K562 (cell line): ENCODE data around the gene HOXB5. TPM values are rescaled to one million over a fixed set of nuclear protein-coding genes. Genes with fewer than 3 reads are reported as not detected.
A peak's percentile ranks its signal among the peaks of the same experiment; 100 is the strongest.

Experiments used
- BACH1 ChIP-seq: fragments of 200-800 bp; sonication (Bioruptor generic); IDR thresholded peaks from 2 replicates; pipeline ENCODE4 v1.6.1; 2016; ENCODE audit warnings: missing genetic modification characterization, missing compliant biosample characterization
- CREM ChIP-seq: IDR thresholded peaks from 2 replicates; pipeline ENCODE4 v1.6.1; 2014; ENCODE audit warnings: antibody characterized with exemption, low read depth
- EZH2 ChIP-seq: IDR thresholded peaks from 2 replicates; pipeline ENCODE4 v1.6.1; 2012; ENCODE audit warnings: low read depth, mild to moderate bottlenecking, inconsistent platforms, low read length, borderline replicate concordance
- FOSL1 ChIP-seq: fragments of 200-800 bp; sonication (Bioruptor generic); conservative IDR thresholded peaks from 2 replicates; pipeline ENCODE4 v1.6.1; 2016; ENCODE audit warnings: missing genetic modification characterization, missing compliant biosample characterization
- GATAD2B ChIP-seq: fragments of 450-650 bp; IDR thresholded peaks from 2 replicates; pipeline ENCODE4 v1.6.1; 2017; ENCODE audit warnings: mild to moderate bottlenecking, borderline replicate concordance
- HEY1 ChIP-seq: fragments of 250-450 bp; sonication (Bioruptor Pico); IDR thresholded peaks from 2 replicates; pipeline ENCODE4 v1.5.0; 2020; ENCODE audit warnings: mild to moderate bottlenecking, moderate library complexity, borderline replicate concordance
- KAT7 ChIP-seq: sonication (generic); formaldehyde crosslinking; IDR thresholded peaks from 2 replicates; pipeline ENCODE4 v1.8.0; 2022; ENCODE audit warnings: missing genetic modification reagents, mild to moderate bottlenecking, borderline replicate concordance
- MAZ ChIP-seq, 2 experiments: fragments of 450-650 bp in 1 of 2; sonication (generic) in 1 of 2; formaldehyde crosslinking; IDR thresholded peaks in 1 of 2; conservative IDR thresholded peaks in 1 of 2; 2 replicates each; pipeline versions ENCODE4 v1.4.0 to v1.5.0; 2020; ENCODE audit warnings: mild to moderate bottlenecking in 1 of 2, missing genetic modification reagents in 1 of 2
- NR2F6 ChIP-seq: fragments of 450-650 bp; formaldehyde crosslinking; IDR thresholded peaks from 2 replicates; pipeline ENCODE4 v1.4.0; 2020; ENCODE audit warnings: mild to moderate bottlenecking
- POLR2A ChIP-seq: fragments of 450-650 bp; conservative IDR thresholded peaks from 2 replicates; pipeline ENCODE4 v1.6.1; 2016
- POLR2AphosphoS2 ChIP-seq: IDR thresholded peaks from 2 replicates; pipeline ENCODE4 v1.6.1; 2012; ENCODE audit warnings: low read length, improper control_type of control experiment
- POLR2AphosphoS5 ChIP-seq: IDR thresholded peaks from 2 replicates; pipeline ENCODE4 v1.6.1; 2011; ENCODE audit warnings: mild to moderate bottlenecking, low read depth, low read length, moderate library complexity; ENCODE audit not compliant: control insufficient read depth, insufficient read depth
- PRPF4 ChIP-seq: fragments of 200-400 bp; formaldehyde crosslinking; IDR thresholded peaks from one replicate; pipeline ENCODE4 v1.6.1; 2017; ENCODE audit warnings: low read length, low read depth, mild to moderate bottlenecking; ENCODE audit not compliant: insufficient read depth, poor library complexity, severe bottlenecking
- polyA plus RNA-seq, 8 experiments: library from polyadenylated mRNA; depleted of rRNA in 4 of 8; stranded (reverse) in 5 of 8; unstranded in 3 of 8; fragments of >200 nt; fragmentation: Nextera tagmentation in 2 of 8; fragmentation: Illumina TruSeq in 1 of 8; extraction: Ambion mirVana in 2 of 8; extraction: Trizol in 1 of 8; gene quantifications; 2 replicates each; pipeline versions ENCODE4 v1.2.1 to v1.2.3, GENCODE V29; 2011 to 2014; ENCODE audit warnings: inconsistent platforms in 1 of 8, missing spikeins in 1 of 8
- total RNA-seq, 7 experiments: library from RNA; depleted of rRNA in 6 of 7; stranded (reverse); fragments of >200 nt in 6 of 7; fragmentation: Illumina TruSeq in 2 of 7; extraction: Trizol in 2 of 7; gene quantifications; 2 replicates each; pipeline versions ENCODE4 v1.2.1 to v1.2.3, GENCODE V29; 2011 to 2021; ENCODE audit warnings: low replicate concordance in 1 of 7
- TF ChIP-seq, protein P1 (sequence below): fragments of 250-450 bp; sonication (Bioruptor Pico); IDR thresholded peaks from 2 replicates; pipeline ENCODE4 v1.5.0; 2021
- TF ChIP-seq, protein P2 (sequence below): sonication (generic); formaldehyde crosslinking; IDR thresholded peaks from 2 replicates; pipeline ENCODE4 v1.8.0; 2022; ENCODE audit warnings: mild to moderate bottlenecking, missing genetic modification reagents
- TF ChIP-seq, protein P3 (sequence below): fragments of 150-350 bp; conservative IDR thresholded peaks from 2 replicates; pipeline ENCODE4 v1.6.1; 2014; ENCODE audit warnings: low read length
- TF ChIP-seq, protein P4 (sequence below): sonication (generic); formaldehyde crosslinking; IDR thresholded peaks from 2 replicates; pipeline ENCODE4 v1.8.0; 2022; ENCODE audit warnings: missing genetic modification reagents, mild to moderate bottlenecking, borderline replicate concordance

Gene HOXB5
- total and polyA plus RNA-seq, 9 of the 15 experiments (the other 6 are each of a cell fraction or from before 2014, with no cell fraction given) = 0.24 to 2.7 (median 0.65) TPM

DNA sequence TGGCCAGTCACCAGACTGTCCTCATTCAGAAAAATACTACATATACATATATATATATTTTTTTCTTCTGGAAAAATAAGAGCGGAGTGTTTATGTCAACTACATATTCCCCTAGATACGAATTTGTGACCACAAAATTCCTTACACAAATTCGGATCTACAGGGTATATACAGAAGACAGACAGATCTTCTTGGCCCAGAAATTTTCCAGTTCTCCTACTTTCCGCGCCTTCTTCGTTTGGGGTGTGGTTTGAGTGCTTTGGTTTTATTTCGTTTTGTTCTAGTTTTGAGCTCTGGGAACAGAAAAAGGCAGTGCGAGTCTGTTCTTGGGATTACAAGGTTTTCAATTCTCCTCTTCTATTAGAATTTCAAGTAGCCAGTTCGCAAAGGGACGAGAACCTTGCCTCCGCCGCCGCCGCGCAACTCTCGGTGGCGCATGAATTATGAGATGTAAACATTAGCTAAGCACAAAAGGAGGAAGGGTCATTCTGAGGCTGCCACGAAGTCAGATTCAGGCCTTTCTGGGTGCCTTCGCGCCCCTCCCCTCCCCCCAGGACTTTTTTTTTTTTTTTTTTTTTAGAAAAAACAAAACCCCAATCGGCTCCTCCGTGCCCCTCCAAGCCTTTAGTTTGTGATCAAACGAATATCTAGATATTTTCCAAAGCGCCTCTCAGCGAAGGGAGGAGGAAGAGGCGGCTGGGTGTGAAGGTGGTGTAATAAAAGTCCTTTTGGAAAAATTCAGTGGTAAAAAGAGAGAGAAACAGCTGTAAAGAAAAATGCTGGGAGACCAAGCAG, 13.6 kb downstream of the HOXB5 start (continued):
- TF ChIP-seq, protein P1, sequence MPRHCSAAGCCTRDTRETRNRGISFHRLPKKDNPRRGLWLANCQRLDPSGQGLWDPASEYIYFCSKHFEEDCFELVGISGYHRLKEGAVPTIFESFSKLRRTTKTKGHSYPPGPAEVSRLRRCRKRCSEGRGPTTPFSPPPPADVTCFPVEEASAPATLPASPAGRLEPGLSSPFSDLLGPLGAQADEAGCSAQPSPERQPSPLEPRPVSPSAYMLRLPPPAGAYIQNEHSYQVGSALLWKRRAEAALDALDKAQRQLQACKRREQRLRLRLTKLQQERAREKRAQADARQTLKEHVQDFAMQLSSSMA = no peak
- TF ChIP-seq POLR2AphosphoS5 = peak; percentile 45; the same call in 1 of the 2 replicates
- TF ChIP-seq MAZ (CRISPR knock-in tag; conservative IDR thresholded peaks at IDR 0.05 in 1 of 2, IDR thresholded peaks at IDR 0.05 in 1 of 2) = no peak
- no peak for TF ChIP-seq NR2F6 (CRISPR knock-in tag)
- TF ChIP-seq, protein P2, sequence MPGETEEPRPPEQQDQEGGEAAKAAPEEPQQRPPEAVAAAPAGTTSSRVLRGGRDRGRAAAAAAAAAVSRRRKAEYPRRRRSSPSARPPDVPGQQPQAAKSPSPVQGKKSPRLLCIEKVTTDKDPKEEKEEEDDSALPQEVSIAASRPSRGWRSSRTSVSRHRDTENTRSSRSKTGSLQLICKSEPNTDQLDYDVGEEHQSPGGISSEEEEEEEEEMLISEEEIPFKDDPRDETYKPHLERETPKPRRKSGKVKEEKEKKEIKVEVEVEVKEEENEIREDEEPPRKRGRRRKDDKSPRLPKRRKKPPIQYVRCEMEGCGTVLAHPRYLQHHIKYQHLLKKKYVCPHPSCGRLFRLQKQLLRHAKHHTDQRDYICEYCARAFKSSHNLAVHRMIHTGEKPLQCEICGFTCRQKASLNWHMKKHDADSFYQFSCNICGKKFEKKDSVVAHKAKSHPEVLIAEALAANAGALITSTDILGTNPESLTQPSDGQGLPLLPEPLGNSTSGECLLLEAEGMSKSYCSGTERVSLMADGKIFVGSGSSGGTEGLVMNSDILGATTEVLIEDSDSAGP = no peak
- no peak for TF ChIP-seq EZH2
- TF ChIP-seq, protein P3, sequence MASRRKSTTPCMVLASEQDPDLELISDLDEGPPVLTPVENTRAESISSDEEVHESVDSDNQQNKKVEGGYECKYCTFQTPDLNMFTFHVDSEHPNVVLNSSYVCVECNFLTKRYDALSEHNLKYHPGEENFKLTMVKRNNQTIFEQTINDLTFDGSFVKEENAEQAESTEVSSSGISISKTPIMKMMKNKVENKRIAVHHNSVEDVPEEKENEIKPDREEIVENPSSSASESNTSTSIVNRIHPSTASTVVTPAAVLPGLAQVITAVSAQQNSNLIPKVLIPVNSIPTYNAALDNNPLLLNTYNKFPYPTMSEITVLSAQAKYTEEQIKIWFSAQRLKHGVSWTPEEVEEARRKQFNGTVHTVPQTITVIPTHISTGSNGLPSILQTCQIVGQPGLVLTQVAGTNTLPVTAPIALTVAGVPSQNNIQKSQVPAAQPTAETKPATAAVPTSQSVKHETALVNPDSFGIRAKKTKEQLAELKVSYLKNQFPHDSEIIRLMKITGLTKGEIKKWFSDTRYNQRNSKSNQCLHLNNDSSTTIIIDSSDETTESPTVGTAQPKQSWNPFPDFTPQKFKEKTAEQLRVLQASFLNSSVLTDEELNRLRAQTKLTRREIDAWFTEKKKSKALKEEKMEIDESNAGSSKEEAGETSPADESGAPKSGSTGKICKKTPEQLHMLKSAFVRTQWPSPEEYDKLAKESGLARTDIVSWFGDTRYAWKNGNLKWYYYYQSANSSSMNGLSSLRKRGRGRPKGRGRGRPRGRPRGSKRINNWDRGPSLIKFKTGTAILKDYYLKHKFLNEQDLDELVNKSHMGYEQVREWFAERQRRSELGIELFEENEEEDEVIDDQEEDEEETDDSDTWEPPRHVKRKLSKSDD = no peak
- TF ChIP-seq POLR2AphosphoS2 = no peak
- no peak for TF ChIP-seq PRPF4
- 0 out of 2 replicates have a peak, but pooled peaks have one; percentile 17 for TF ChIP-seq BACH1 (tag)
- no peak; the same call in 1 of the 2 replicates for TF ChIP-seq KAT7 (CRISPR knock-in tag)
- TF ChIP-seq POLR2A = 0 out of 2 replicates have a peak, but pooled peaks have one; percentile 35
- TF ChIP-seq HEY1 (CRISPR knock-in tag) = no peak
- peak; percentile 63; the same call in 1 of the 2 replicates for TF ChIP-seq CREM
- TF ChIP-seq, protein P4, sequence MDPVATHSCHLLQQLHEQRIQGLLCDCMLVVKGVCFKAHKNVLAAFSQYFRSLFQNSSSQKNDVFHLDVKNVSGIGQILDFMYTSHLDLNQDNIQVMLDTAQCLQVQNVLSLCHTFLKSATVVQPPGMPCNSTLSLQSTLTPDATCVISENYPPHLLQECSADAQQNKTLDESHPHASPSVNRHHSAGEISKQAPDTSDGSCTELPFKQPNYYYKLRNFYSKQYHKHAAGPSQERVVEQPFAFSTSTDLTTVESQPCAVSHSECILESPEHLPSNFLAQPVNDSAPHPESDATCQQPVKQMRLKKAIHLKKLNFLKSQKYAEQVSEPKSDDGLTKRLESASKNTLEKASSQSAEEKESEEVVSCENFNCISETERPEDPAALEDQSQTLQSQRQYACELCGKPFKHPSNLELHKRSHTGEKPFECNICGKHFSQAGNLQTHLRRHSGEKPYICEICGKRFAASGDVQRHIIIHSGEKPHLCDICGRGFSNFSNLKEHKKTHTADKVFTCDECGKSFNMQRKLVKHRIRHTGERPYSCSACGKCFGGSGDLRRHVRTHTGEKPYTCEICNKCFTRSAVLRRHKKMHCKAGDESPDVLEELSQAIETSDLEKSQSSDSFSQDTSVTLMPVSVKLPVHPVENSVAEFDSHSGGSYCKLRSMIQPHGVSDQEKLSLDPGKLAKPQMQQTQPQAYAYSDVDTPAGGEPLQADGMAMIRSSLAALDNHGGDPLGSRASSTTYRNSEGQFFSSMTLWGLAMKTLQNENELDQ (CRISPR knock-in tag) = no peak
- no peak for TF ChIP-seq GATAD2B
- TF ChIP-seq FOSL1 (tag) = peak; percentile 36; the same call in 1 of the 2 replicates
